LNCAP (cell line): ENCODE measurements around the gene DAAM1.

ENCODE experiments used
- CTCF ChIP-seq: fragments of 450-650 bp; IDR thresholded peaks from 2 replicates; pipeline ENCODE4 v1.5.1; 2017; ENCODE audit warnings: mild to moderate bottlenecking

The DAAM1 gene

DNA sequence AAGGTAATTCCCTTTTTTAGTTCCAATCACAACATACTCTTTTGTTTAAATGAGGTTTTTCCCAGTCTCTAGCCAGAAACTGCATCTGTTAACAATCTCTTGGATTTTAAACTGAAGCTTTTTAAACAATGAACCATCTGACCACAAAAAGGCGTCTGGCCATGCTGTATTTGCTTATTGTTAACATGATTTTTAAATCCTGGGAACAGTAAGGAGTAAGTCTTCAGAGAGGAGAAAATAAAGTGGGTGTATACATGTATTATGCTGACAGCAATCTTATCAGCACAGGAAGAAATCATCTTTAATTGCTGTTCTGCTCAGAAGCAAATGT lies 106.2 kb downstream of the DAAM1 start:
- TF ChIP-seq CTCF: no peak

DNA sequence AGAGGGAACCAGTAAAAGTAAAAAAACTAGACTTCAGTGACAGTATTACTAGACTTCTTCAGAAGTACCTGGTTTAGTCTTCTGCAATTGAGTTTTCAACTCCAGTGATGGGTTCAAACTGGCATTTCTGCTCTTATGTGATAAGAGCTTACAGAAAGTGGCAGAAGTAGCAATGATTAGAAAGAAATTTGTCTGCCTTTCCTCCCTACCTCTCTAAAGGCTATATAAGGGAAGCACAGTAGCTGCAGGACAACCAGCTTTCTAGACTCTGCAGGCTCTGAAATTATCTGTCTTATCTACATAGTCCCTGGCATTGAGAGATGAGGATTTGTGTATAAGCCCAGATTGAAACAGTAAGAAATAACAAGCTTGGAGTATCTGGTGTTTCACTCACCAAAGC lies 107.5 kb downstream of the DAAM1 start:
- TF ChIP-seq CTCF: no peak

DNA sequence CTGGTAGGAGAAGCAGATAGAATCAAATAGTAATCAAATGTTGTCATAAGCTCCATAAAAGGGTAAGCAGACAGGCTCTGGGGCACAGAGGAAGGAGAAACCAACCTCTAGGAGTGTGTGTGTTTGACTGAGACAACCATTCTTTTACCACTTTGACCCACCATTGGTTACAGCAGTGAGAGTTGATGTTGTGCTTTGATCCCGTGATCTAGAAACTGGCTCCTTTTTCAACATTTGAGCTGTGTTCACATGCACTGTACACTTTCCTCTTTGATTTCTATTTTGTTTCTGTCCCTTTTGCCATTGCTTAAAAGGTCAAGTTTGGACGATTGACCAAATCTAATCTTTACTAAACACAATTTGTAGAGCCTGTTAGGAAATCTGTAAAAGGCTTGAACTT lies 108.0 kb downstream of the DAAM1 start:
- no peak for TF ChIP-seq CTCF

DNA sequence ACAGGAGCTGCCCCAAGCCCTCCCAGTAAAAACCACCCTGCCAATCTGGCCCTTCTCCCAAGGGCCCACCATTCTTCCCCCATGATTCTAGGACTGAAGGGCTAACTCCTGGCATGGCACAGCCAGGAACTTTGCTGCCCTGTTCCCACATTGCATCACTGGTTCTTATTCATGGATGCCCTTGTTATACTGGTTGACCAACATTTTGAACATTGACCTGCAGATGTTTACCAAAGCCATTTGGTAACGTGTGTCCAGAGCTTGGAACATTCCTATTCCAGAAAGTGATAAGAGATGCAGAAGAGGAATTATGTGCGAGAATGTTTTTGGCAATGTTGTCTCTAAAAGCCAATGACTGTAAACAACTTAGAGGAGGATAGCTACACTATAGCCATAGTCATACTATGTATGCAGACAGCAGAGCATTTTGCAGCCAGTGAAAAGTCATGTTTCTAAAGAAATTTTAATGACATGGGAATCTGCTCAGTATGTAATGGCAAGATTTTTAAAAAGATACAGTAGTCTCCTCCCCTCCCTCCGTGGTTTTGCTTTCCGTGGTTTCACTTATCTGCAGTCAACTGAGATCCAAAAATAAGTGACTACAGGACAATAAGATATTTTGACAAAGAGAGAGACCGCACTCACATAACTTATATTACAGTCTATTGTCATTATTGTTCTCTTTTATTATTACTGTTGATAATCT lies 108.8 kb downstream of the DAAM1 start:
- TF ChIP-seq CTCF: no peak

DNA sequence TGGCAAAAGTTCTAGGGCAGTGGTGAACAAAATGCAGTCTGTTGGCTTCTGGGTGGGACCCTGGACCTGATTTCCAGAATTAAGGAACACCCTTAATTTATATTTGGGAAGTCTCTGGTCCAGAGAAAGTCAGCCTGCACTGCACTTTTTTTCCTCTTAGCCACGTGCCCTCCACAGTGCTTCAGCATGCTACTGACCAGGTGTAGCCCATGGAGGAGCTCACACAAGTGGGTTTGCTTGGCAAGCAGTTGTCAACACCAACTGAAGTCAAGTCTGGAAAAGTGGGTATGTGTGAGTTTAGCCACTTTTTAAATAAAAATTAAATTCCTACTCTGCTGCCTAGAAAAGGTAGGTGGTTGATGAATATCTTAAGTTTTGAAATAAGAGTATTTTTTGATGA lies 111.3 kb downstream of the DAAM1 start:
- no peak for TF ChIP-seq CTCF

DNA sequence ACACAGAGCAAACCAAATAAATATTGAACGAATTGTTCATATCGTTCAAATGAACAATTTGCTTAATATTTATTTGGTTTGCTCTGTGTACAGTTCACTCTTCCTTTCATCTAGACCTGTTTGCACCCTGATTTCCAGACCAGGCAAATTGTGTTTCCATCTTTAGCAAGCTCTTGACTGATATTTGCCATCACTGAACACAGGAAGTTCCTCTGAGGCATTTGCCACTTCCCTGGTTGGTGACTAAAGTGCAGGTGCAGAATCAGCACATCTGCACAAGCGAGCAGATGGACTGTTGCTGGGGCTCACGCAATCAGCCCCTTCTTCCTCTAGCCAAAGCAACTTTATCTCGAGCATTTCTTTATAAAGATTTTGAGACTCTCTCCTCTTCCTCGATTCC lies 112.9 kb downstream of the DAAM1 start:
- no peak for TF ChIP-seq CTCF

GRCh38 chr14:59302313-59302712 lies 113.8 kb downstream of the DAAM1 start:
- no peak for TF ChIP-seq CTCF

DNA sequence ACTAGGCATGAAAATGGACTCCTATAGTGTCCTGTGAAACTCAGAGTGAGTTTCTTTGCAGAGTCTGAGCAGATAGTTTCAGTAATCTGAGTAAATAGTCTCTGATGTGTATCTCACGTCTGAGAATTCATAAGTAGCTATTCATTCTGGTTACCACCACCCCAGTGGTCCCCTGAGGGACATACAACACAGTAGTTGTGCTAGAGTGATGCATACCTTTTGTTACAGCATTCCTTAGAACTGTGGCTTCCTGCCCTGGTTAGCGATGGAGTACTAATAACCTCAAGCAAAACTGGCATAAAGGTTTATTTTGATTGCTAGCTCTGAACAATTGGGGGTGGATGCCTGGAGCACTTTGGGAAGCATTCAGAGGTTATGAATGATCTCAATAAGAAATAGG lies 114.7 kb downstream of the DAAM1 start:
- no peak for TF ChIP-seq CTCF
